Measurements from ENCODE around the gene ZNF638.
"Not testable (repeated sequence)": the region's sequence is repeated elsewhere in the genome, so short reads cannot be mapped to it uniquely, and the experiment has no call there.

The ZNF638 gene

DNA sequence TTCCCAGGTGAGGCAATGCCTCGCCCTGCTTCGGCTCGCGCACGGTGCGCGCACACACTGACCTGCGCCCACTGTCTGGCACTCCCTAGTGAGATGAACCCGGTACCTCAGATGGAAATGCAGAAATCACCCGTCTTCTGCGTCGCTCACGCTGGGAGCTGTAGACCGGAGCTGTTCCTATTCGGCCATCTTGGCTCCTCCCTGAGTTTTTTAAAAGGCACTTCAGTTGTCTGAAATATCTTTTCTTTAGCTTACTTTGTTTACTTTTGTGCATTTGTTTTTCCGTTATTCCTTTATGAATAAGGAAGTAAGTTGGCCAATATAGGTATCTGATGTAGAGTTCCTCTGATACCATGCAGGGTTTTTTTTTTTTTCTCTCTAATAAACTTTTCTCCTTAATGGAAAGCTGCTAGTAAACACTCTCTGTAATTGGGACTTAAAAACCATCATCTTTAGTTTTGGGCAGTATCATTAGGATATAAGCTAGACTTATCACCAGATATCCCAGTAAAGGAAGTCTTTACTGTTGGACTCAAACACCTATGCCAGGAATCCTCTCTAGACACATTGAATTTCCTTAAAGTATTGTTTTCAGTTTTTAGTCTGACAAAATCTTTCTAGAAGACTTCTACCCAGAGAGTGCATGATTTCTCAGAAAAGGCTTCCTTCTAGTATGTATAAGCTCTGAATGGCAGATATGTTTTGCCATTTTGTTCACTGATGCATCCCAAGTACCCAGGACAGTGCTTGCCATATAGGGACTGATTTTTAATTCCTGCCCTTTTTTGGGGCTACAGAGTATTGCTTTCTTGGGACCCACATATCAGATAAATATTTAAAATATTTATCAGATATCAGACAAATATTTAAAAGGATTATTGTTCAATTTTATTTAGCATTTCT, 86.0 kb downstream of the ZNF638 start:
- DNase-seq: no peak

DNA sequence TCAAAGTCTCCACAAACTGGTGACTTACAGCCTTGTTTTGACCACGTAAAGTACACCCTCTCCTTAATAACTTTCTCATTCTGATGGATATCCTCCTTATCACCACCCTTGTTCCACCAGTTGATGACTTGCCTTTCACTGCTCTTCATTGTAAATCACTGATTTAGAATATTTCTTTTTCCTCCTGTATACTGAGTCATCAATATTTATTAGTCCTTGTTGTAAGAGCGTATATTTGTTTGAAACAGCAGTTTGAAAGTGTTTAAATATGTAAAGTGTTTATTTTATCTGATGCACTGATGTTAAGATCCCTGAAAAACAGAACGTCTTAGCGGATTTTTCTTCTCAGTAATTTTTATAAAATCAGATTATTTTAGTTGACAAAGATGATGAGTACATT, 87.6 kb downstream of the ZNF638 start:
- DNase-seq: no peak

DNA sequence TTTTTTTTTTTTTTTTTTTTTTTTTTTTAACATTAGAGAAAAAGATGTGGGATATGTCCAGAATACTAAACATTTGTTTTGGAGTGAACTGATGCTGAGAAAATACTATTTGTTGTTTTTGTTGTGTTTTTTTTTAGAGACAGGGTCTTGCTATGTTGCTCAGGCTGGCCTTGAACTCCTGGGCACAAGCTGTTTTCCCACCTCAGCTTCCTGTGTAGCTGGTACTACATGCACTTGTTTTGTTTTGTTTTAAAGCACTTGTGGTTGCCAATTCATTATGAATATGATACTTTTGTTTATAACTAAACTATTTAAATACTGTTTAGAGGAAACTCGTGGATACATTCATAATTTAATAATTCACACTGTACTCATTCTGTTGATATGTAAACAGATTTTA, 88.4 kb downstream of the ZNF638 start:
- DNase-seq: no peak

DNA sequence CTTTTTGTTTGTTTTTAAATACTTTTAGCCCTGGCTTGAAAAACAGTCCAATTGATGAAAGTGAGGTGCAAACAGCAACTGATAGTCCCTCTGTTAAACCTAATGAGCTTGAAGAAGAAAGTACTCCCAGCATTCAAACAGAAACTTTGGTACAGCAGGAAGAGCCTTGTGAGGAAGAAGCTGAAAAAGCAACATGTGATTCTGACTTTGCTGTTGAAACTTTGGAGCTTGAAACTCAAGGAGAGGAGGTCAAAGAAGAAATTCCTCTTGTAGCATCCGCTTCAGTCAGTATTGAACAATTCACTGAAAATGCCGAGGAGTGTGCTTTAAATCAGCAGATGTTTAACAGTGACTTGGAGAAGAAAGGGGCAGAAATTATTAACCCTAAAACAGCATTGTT, 91.2 kb downstream of the ZNF638 start:
- DNase-seq: no peak

DNA sequence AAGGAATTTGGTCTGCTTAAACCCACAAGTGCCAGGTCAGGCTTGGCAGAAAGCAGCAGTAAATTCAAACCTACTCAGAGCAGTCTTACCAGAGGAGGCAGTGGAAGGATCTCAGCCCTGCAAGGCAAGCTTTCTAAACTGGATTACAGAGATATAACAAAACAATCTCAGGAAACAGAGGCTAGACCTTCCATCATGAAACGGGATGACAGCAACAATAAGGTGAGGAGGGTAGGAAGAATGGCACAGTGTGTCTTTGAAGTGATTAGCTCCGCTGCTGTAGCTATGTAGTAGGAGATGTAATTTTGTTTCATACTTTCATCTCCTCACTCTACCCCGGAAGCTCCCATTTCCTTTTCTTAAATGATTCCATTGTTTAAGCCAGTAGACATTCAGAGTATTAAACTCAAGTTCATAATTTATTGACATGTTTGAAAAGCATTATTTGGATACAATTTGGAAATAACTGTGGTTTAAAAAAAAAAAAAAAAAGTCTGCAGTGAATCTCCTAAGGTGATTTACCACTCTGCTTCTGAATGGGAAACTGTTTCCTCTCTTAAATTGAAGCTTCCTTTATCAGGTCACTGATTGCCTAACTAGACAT, 92.3 kb downstream of the ZNF638 start:
- no peak for DNase-seq

GRCh38 chr2:71426721-71427120, 95.1 kb downstream of the ZNF638 start:
- no peak for DNase-seq

GRCh38 chr2:71428472-71429383, 97.1 kb downstream of the ZNF638 start:
- no peak for DNase-seq

GRCh38 chr2:71445142-71445541, 113.6 kb downstream of the ZNF638 start:
- not testable (repeated sequence) for DNase-seq

GRCh38 chr2:71446505-71446904, 114.9 kb downstream of the ZNF638 start:
- DNase-seq: no peak

GRCh38 chr2:71449343-71449742, 117.8 kb downstream of the ZNF638 start:
- DNase-seq: no peak

DNA sequence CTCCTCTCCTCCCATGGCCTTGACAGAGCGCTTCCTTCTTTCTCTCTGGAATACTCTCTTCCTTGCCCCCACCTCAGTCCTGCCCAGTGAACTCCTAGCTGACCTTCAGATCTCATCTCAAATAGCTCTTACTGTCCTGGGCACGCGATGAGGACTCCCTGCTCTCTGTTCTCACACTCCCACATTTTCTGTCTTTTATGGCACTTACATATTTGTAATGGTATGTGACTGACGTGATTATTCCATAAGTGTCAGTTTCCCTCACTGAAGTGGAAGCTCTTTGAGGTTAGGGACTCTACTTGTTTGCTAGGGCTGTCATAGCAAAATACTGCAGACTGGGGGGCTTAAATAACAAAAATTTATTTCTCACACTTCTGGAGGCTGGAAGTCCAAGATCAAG, 120.1 kb downstream of the ZNF638 start:
- no peak for DNase-seq

DNA sequence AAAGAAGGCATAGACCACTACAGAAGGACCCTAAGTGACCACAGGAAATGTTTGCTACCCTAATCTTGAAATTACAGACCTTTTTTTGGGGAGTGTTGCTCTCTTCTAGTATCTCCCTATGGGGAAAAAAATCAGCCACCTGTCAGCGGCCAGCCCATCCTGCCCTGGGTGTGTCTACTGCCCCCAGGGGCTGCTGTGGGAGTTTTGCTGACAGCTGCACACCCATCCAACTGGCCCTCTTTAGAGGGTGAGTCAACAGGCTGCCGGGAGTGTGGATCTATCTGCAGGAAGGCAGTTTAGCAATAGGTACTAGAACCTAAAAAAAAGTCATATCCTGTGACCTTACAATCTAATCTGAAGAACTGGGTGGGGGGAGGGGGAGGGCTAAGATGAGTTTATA, 121.0 kb downstream of the ZNF638 start:
- DNase-seq: no peak

GRCh38 chr2:71453404-71454220, 122.0 kb downstream of the ZNF638 start, which contains the start of gene DYSF:
Gene DYSF (plus strand): TSS chr2:71453561.
- no peak for DNase-seq

DNA sequence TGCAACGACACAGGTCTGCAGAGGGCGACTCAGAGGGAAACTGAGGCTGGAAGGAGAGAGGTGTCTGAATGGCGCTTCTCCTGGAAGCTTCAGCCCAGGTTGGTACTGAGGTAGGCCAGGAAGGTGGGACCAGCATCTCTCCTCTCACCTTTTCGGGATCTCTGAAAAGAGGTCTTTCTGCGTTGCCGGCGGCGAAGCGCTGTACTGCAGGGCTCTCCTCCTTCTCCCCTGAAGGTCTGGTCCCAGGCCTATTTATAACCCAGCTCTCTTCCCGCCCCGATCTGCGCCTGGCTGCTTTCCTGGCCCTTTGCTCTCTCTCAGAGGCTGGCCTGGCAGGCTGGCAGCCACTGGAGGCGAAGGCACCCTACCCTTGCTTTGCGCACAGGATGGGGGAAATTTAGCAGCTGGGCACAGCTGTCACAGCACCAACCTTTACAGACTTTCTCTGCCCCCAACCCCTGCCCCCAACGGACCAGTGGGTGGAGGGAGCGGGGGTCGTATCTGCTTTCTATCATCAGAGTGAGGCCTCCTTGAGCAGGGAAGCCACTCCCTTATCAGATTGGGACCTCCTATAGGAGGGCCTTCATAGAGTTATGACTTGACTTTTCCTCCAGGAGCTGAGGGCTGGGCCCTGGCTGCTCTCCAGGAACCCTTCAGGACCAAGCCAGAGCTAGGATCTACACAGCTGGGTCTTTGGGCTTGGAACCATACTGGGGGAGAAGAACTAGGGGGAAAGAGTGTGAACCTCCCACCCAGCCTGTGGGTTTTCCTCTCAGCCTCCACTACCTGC, 122.8 kb downstream of the ZNF638 start:
- no peak for DNase-seq

DNA sequence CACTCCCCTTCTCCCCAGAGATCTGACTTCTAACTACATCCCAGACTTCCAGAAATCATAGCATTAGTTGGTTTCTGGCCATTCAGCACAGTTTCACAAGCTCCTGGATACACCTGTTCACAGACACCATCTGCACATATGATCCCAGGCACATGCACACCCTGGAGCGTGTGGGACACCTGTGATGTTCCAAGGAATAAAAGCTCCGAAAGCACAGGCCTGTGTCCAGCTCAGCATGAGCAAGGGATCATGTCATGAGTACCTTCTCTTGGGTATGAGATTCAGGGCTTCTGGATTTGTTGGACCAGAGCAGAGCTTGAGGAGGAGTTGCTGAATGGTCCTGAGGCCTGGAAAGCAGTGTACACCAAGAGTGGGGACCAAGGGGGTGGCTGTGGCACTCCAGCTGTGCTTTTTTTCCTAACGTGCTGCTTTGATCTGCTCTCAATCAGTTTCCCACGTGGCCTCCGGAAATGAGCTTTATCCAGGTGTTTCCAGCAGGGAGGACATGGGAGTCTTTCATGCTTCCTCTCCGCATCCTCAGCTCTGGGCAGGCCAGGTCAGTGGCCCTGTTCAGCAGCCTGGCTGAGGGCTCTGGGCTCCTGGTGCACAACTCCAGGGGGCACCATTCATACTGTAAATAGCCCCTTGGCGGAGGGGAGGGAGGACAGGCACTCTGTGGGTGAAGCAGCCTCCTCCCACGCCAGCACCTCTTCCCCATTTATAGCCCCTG, 123.6 kb downstream of the ZNF638 start:
- no peak for DNase-seq

DNA sequence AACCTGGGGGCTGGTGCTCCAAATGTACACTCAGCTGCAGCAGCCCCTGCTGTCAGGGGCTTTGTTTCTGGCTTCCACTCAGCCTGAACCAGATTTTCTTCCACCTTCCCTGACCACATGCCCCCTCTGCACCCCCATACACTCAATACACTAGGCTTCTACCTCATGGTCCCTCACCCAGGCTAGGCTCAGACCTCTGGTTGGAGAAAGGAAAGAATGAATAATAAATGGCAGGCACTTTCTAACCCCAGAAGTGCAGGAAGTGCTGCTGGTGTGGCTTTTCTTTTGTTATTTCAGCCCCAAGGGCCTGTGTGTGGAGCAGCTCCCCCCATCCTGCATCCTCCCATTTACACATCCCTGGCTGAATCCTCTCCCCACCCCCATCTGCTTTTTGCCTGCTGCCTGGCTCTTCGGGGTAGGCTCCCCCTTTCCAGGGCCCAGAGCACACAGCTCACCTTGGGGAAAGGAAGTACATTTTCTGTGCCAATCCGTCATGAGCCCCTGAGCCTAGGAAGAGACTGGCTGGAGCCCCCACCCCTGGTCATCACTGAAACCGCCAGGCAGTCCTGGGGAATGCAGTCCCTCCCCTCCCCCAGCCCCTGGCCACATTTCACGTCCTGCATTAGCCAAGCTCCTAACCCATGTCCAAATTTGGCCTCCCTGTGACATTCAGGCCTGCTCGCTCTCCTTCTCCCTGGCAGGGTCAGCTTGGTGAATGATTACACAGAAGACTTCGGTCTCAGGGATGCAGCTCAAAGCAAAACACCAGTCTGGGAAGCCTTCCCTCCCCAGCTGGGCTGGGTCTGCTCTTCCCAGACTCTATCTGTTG, 124.4 kb downstream of the ZNF638 start:
- no peak for DNase-seq

GRCh38 chr2:71456617-71457016, 125.0 kb downstream of the ZNF638 start:
- no peak for DNase-seq

DNA sequence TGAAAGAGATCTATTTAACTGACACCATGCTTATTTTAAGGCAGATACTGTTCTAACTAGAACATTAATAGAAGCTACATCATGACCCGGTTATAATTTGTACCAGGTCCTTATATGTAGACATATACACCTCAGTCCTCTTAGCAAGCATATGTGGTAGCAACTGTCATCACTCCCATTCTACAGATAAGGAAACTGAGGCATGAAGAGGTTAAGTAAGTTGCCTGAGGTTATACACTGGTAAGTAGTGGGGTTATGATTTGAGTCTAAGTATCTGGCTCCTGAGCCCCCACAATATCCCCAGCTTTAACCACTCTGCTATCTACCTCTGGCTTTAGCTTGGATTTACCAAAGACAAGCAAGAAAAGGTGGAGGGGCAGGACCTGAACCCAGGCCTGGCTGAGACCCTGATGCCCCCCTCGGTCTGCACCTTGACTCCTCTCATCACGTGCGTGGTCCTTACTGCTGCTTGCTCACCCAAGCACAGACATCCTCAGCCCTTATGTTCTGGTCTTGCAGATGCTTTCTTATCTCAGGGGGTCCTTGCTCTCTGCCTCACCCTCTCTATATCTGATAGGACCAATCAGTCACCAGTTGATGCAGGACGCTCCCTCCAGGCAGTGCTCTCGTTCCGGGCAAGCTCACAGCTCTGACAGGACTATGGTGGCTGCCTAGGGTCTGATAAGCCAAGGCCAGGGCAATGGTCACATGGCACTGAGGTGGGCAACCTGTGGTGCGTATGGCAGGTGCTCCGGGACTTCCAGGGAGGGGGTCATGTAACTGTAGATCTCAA, 125.7 kb downstream of the ZNF638 start:
- DNase-seq: no peak

DNA sequence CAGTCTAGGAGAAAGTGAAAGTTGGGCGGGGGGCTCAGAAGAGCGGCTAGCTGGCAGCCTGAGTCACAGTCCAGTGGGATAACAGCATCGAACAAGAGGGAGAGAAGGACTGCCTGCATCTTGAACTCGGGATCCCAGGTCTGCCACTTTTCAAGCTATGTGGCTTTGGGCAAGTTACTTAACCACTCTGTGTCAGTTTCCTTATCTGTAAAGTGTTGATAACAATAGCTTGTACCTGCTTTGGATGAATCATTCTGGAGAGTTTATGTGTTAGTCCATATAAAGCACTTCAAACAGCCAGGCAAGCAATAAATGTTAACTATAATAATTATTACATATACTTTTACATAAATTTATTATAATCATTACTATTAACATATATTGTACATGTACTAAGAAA, 126.3 kb downstream of the ZNF638 start:
- no peak for DNase-seq
